Brain microvascular endothelial cell (primary cell): Measurements from ENCODE around the gene SAMD1.
A peak's percentile ranks its signal among the peaks of the same experiment; 100 is the strongest.

Experiments
- DNase-seq: peaks from one replicate; pipeline ENCODE4 v3.0.0-alpha.2; 2020
- H3K27ac ChIP-seq: fragments of 250-450 bp; sonication (Bioruptor Pico); 2 replicates; pipeline ENCODE4 v1.5.1; 2020; ENCODE audit warnings: mild to moderate bottlenecking, moderate library complexity
- H3K27me3 ChIP-seq: fragments of 250-450 bp; sonication (Bioruptor Pico); replicated peaks from 2 replicates; pipeline ENCODE4 v1.5.1; 2020; ENCODE audit warnings: mild to moderate bottlenecking
- H3K36me3 ChIP-seq: fragments of 250-450 bp; sonication (Bioruptor Pico); replicated peaks from 2 replicates; pipeline ENCODE4 v1.5.1; 2020; ENCODE audit warnings: mild to moderate bottlenecking
- H3K4me3 ChIP-seq: 2 replicates; pipeline ENCODE4 v1.5.1; 2011; ENCODE audit warnings: low read depth, mild to moderate bottlenecking, control low read depth, low read length, moderate library complexity
- in situ Hi-C: cut with HindIII; loops from 2 replicates; pipeline ENCODE4 v1.10.0; 2017; ENCODE audit warnings: low sequenced_read_pairs, low pct_ligation_motif_present
- TF ChIP-seq, protein P1 (sequence below): IDR thresholded peaks from 2 replicates; pipeline ENCODE4 v1.5.1; 2011; ENCODE audit warnings: low read depth, mild to moderate bottlenecking, moderate library complexity, low read length, control low read depth, inconsistent platforms; ENCODE audit errors: missing control alignments

SAMD1 gene

DNA sequence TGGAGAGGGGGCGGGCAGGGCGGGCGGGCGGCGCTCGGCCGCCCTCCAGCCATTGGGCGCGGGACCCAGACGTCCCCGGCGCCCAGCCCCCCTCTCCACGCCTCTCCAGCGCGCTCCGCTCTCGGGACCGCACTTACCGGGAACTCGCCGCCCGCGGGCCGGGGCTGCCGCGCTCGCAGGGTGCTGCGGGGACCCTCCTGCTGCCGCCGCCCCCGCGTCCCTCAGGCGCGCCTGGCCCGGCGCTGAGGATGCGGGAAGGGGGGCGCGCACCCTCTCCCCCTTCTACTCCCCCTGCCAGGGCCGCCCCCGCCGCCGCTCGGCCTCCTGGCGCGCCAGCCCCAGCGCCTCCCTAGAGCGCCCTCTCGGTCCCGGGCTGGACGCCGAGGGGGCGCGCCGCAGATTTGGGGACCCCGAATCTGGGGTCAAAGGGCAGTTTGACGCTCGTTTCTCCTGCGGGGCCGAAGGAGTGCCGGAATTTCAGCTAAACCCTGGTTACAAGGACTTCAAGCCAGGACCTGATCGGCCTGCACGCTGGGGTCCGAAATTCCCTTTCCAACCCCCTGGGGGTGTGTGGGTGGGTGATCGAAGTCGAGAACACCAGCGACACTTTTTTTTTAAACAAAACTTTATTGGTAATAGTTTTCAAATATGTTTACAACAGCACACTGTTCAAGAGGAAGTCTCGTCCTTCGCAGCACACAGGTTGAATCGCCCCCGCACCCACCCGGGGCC is 696 bp upstream of the SAMD1 start:
- in situ Hi-C loops: no loop called here

DNA sequence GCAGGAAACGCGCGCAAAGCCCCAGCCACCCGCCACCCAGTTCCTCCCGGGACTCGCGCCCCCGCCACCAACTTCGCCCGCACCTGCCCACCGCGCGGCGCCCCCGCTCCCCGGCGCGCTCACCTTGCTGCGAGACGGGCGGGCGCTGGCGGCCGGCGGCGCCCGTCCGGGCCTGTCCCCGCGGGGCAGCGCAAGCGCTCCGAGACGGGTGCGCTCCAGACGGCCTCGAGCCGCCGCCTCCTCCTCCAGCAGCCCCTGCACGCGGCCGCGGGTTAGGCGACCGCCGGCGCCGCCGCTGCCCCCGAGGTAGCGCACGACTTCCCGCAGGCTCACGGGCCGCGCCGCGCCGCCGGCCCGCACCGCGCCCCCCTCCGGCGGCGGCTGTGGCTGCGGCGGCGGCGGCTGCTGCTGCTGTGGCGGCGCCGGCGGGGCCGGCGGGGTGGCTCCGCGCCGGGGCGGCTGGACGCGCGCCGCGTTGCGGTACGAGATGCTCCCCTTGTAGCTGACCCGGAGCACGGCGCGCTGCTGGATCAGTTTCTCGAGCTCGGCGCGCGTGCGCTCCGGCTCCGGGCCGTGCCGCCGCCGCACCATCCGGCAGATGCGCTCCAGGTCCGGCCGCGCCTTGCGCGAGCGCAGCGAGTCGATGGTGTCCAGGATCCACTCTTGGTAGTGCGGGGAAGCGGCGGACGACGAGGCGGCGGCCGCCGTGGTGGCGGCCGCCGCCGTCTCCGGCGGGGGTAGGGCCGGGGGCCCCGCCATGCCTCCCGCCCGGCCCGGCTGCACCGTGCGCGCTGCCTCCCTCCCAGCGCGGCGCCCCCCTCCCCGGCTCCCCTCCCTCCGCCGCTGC is 666 bp downstream of the SAMD1 start:
- H3K27ac ChIP-seq: no peak overlapping the region
- peak overlapping the region; percentile 49 for H3K4me3 ChIP-seq
- H3K36me3 ChIP-seq: peaks cover 8% of the 10 kb centered on the region
- TF ChIP-seq, protein P1, sequence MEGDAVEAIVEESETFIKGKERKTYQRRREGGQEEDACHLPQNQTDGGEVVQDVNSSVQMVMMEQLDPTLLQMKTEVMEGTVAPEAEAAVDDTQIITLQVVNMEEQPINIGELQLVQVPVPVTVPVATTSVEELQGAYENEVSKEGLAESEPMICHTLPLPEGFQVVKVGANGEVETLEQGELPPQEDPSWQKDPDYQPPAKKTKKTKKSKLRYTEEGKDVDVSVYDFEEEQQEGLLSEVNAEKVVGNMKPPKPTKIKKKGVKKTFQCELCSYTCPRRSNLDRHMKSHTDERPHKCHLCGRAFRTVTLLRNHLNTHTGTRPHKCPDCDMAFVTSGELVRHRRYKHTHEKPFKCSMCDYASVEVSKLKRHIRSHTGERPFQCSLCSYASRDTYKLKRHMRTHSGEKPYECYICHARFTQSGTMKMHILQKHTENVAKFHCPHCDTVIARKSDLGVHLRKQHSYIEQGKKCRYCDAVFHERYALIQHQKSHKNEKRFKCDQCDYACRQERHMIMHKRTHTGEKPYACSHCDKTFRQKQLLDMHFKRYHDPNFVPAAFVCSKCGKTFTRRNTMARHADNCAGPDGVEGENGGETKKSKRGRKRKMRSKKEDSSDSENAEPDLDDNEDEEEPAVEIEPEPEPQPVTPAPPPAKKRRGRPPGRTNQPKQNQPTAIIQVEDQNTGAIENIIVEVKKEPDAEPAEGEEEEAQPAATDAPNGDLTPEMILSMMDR: no peak
- in situ Hi-C loops: no loop called here
- no peaks in the 10 kb centered on the region for H3K27me3 ChIP-seq
- peak; percentile 35 for DNase-seq

More for the DNA sequence above, 696 bp upstream of the SAMD1 start:
- peak; percentile 41 for DNase-seq
- Histone ChIP-seq H3K36me3 (peaks cover 8% of the 10 kb centered on the region), H3K27ac (peak overlapping the region; percentile 59), H3K27me3 (no peaks in the 10 kb centered on the region), H3K4me3 (peak overlapping the region; percentile 69)
- TF ChIP-seq, protein P1: peak; percentile 38

DNA sequence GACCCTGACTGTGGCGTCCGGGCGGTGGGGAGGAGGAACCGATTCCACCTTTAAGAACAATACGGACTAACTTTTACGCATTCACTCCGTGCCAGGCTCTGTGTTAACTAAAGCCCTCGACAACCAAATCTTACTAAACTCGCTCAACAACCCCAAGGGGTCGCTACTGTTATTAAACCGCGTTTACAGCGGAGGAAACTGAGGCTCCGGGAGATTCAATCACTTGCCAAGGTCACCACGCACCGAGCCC is 1.2 kb downstream of the SAMD1 start:
- H3K36me3 ChIP-seq: peaks cover 8% of the 10 kb centered on the region
- no peak for DNase-seq
- TF ChIP-seq, protein P1: peak; percentile 35
- no peaks in the 10 kb centered on the region for H3K27me3 ChIP-seq
- H3K27ac ChIP-seq: no peak overlapping the region
- in situ Hi-C loops: no loop called here
- peak overlapping the region; percentile 42 for H3K4me3 ChIP-seq

DNA sequence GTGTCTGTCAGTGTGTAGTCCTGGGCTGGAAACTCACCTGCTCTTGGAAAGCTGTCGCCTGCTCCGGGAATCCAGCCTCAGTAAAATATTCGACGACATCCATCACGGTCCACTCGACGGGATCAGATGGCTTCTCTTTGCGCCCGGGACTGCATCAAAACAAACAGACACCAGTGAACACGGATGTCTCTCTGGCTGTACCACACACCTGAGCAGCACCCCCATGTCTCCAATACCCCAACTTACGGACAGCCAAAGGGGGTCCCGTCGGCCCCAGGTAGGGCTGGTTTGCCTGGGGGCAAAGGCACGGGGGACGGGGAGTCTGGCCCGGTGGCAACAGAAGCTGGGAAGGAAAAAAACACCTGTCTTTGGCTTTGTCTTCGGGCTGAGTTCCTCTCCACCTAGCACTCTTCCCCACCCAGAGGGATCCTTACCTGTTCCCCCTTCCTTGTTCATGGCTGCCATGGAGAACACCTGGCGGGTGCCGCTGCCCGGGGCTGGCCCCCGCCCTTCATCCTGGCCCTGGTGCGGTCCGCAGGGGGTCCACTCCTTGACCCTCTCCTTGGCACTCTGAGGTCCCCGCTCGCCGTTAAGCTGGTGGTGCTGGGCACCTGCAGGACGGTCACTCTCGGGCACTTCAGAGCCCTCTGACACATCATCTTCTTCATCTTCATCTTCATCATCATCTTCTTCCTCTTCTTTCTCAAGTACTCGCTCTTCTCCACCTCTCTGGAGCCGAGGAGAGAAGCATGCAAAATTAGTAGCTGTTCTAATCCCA is 1.7 kb downstream of the SAMD1 start:
- Histone ChIP-seq H3K27ac (no peak overlapping the region), H3K4me3 (peak overlapping the region; percentile 42)

DNA sequence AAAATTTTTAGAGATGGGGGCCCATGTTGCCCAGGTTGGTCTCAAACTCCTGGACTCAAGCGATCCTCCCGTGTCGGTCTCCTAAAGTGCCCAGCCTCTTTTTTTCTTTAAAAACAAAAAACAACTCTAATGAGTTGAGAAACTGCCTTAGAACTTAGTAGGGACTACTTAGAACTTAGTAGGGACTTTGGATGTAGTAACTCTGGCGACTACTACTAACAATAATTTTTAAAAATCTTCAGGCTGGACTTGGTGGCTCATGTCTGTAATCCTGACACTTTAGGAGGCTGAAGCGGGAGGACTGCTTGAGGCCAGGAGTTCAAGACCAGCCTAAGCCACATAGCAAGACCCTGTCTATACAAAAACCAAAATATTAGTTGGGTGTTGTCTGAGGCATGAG is 4.5 kb downstream of the SAMD1 start:
- H3K4me3 ChIP-seq: no peak overlapping the region
- H3K27me3 ChIP-seq: no peaks in the 10 kb centered on the region
- in situ Hi-C loops: no loop called here
- DNase-seq: no peak
- H3K36me3 ChIP-seq: peaks cover 8% of the 10 kb centered on the region
- no peak overlapping the region for H3K27ac ChIP-seq
- TF ChIP-seq, protein P1: no peak

More for the DNA sequence above, 1.7 kb downstream of the SAMD1 start:
- Histone ChIP-seq H3K27me3 (no peaks in the 10 kb centered on the region), H3K36me3 (peaks cover 8% of the 10 kb centered on the region)
- no peak for DNase-seq
- TF ChIP-seq, protein P1: no peak
- in situ Hi-C loops: no loop called here
